ENCODE data around the gene TMPRSS11B. TPM values are rescaled to one million over a fixed set of nuclear protein-coding genes. Genes with fewer than 3 reads are reported as not detected.

TMPRSS11B gene
- total and polyA plus RNA-seq, 2 donors (not counting 3 experiments of a cell fraction or from before 2014, with no cell fraction given): not detected

GRCh38 chr4:68228568-68228967, 16.9 kb downstream of the TMPRSS11B start:
- dilution Hi-C loops (cut with MboI; ENCODE audit: extremely low pct_ligation_motif_present, low sequenced_read_pairs): no loop called here
- H3K27me3 ChIP-seq (ENCODE audit: control insufficient read depth in 2 of 2, insufficient read depth in 2 of 2, low read length in 2 of 2): no peaks in the 10 kb centered on the region
- ChIA-PET CTCF (interaction anchor here (1.0 kb wide), 1 partner anchor 10 kb away, joined by 5 read pairs; no protein-coding TSS in a partner anchor), POLR2A (no interaction called here)
- no peak overlapping the region for H3K4me2 ChIP-seq (ENCODE audit: insufficient read depth, low read length)
- H3K9me1 ChIP-seq (replicated peaks; ENCODE audit: control insufficient read depth, extremely low read depth, insufficient read depth, low read length): no peaks in the 10 kb centered on the region
- FAIRE-seq: no peak
- no TSS peak for BruUV-seq (replicated peaks)
- no peak overlapping the region for H3K4me3 ChIP-seq (replicated peaks in 1 of 3; ENCODE audit: insufficient read depth in 1 of 3, low read depth in 1 of 3, low read length in 3 of 3)
- H3K9me3 ChIP-seq (replicated peaks; ENCODE audit: control insufficient read depth, insufficient read depth, low read length): no peaks in the 10 kb centered on the region
- H3K36me3 ChIP-seq (ENCODE audit: control insufficient read depth in 2 of 2, extremely low read depth in 1 of 2, insufficient read depth in 2 of 2, low read length in 2 of 2): no peaks in the 10 kb centered on the region
- H3K9ac ChIP-seq (replicated peaks; ENCODE audit: extremely low read depth, insufficient read depth, low read length): no peak overlapping the region
- no peak for DNase-seq (ENCODE audit: low read depth, low spot score)
- H3K79me2 ChIP-seq (ENCODE audit: control insufficient read depth, insufficient read depth, low read length): no peaks in the 10 kb centered on the region
- no peaks in the 10 kb centered on the region for H4K20me1 ChIP-seq (replicated peaks; ENCODE audit: control insufficient read depth, extremely low read depth, insufficient read depth, low read length)
- intact Hi-C loops (cut with micrococcal nuclease): no loop called here
- no peak overlapping the region for H2AFZ ChIP-seq (ENCODE audit: low read depth, low read length)
- no peak for TF ChIP-seq POLR2AphosphoS5 (IDR thresholded peaks at IDR 0.05; ENCODE audit: insufficient read depth, low read depth, low read length)
- TF ChIP-seq MAX (IDR thresholded peaks at IDR 0.05; ENCODE audit: insufficient read depth, insufficient read length): no peak
- no peak for TF ChIP-seq JUN (IDR thresholded peaks at IDR 0.05; ENCODE audit: borderline replicate concordance, insufficient read depth, insufficient read length, low read depth)
- no peak for TF ChIP-seq GATA2 (IDR thresholded peaks at IDR 0.05; ENCODE audit: insufficient read depth, insufficient read length, low read depth, low read length)
- TF ChIP-seq MYC (IDR thresholded peaks at IDR 0.05; ENCODE audit: low read depth, low read length): no peak
- TF ChIP-seq FOS (IDR thresholded peaks at IDR 0.05; ENCODE audit: borderline replicate concordance, insufficient read depth, low read length): no peak
- TF ChIP-seq EZH2 (IDR thresholded peaks at IDR 0.05; ENCODE audit: borderline replicate concordance, low read depth, low read length, severe bottlenecking): no peak
- no peak for TF ChIP-seq POLR2A (IDR thresholded peaks at IDR 0.05; ENCODE audit: low read depth, low read length)
- no peak for TF ChIP-seq CTCF (IDR thresholded peaks at IDR 0.05; ENCODE audit: extremely low read depth in 1 of 2, insufficient read depth in 1 of 2, low read depth in 1 of 2, low read length in 2 of 2)
- no peaks in the 10 kb centered on the region for H3K4me1 ChIP-seq (ENCODE audit: control insufficient read depth, extremely low read depth, insufficient read depth, low read length)
- H3K27ac ChIP-seq (ENCODE audit: insufficient read depth, low read depth, low read length): no peak overlapping the region

Data from endothelial cell of umbilical vein (primary cell).